Measurements from ENCODE around the gene USP5.
"Not testable (repeated sequence)": the region's sequence is repeated elsewhere in the genome, so short reads cannot be mapped to it uniquely, and the experiment has no call there.

USP5 gene

DNA sequence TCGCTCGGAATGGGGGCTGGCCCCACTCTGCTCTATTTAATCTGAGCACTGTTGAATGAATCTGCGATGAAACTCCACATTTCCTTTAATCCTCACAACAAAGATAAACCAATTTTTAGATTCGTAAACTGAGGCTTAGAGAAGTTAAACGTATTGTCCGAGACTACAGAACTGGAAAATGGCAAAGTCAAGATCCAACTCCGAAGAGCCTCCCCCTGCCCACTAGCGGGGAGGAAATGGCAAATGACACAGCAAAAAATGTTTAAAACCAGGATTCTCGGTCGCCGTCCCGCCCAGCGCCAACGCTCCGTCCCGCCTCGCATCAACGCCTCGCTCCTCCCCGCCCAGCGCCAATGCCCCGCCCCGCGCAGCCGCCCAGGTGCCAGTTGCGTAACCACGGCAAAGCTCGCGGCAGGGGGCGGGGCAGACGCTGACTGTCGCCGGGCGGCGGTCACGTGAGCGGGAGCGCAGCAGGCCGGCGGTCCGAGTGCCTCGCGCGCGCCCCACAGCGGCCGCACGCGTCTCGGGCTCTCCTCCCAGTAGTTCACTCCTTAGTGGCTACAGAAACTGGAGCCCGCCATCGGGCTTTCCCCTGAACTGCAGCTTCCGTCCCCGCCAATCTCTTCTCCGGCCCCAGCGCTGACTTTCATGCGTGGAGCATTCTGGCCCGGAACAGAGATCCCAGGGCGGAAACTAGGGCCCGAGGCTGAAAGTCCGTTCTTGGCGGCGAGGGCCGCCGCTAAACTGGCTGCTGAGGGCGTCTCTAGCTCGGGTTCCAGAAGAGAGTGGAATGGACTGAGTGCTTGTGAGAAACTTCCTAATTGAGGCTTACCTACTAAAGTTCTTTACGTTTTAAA is 39.1 kb downstream of the USP5 start:
- DNase-seq = peak; percentile 96

DNA sequence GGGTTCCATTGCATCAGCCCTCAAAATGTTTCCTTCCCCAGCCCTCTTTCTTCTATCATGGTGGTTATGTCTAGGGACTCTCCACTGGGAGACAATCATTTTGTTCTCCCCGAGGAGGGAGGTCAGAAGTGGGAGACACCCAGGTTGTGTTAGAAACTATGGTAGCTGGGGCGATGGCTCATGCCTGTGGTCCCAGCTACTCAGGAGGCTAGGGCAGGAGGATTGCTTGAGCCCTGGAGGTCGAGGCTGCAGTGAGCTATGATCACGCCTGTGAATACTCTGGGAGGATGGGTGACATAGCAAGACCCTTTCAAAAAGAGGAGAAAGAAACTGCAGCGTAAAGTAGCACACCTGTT is 39.7 kb downstream of the USP5 start:
- no peak for DNase-seq

DNA sequence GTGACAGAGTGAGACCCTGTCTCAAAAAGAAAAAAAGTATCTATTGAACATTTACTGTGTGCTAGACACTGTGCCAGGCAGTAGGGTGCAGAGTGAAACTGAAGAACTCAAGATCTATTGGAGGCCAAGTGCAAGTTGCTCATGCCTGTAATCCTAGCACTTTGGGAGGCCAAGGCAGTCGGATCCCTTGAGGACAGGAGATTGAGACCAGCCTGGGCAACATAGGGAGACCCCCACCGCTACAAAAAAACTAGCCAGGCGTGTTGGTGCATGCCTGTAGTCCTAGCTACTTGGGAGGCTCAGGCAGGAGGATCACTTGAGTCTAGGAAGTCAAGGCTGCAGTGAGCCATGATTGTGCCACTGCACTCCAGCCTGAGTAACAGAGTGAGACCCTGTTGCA is 40.7 kb downstream of the USP5 start:
- not testable (repeated sequence) for DNase-seq

DNA sequence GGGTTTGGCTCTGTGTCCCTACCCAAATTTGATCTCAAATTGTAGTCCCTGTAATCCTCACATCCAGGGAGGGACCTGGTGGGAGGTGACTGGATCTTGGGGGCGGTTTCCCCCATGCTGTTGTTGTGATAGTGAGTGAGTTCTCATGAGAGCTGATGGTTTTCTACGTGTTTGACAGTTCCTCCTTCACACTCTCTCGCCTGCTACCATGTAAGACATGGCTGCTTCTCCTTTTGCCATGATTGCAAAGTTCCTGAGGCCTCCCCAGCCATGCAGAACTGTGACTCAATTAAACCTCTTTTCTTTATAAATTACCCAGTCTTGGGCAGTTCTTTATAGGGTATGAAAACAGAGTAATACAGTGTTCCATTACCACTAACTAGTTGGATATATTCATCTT is 42.4 kb downstream of the USP5 start:
- DNase-seq = no peak

DNA sequence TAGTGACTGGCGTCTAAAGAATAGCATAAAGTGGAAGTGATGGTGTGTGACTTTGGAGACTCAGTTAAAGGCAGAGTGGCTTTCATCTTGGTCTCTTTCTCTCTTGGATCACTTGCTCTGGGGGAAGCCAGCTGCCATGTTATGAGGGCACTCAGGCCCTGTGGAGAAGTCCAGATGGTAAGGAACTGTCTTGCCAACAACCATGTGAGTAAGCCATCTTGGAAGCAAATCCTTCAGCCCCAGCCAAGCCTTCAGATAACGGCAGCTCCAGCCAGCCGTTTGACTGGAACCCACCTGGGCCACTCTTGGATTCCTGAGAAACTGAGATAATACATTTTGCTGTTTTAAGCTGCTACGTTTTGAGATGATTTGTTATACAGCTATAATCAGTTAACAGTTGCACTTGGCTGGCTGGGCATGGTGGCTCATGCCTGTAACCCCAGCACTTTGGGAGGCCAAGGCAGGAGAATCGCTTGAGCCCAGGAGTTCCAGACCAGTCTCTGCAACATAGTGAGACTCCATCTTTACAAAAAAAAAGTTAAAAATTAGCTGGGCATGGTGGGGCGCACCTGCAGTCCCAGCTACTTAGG is 45.0 kb downstream of the USP5 start:
- DNase-seq = no peak

DNA sequence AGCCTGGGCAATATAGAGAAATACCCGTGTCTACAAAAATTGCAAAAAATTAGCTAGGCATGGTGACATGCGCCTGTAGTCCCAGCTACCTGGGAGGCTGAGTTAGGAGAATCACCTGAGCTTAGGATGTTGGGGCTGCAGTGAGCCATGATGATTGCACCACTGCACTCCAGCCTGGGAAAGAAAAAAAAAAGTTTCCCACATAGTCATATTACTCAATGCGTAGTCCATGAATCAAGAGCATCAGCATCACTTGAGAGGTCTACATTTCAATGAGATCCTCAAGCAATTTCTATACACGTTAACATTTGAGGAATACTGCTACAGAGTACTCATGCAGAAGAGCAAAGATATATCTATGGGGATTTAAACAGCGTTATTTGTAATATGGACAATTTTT is 47.5 kb downstream of the USP5 start:
- DNase-seq = no peak

DNA sequence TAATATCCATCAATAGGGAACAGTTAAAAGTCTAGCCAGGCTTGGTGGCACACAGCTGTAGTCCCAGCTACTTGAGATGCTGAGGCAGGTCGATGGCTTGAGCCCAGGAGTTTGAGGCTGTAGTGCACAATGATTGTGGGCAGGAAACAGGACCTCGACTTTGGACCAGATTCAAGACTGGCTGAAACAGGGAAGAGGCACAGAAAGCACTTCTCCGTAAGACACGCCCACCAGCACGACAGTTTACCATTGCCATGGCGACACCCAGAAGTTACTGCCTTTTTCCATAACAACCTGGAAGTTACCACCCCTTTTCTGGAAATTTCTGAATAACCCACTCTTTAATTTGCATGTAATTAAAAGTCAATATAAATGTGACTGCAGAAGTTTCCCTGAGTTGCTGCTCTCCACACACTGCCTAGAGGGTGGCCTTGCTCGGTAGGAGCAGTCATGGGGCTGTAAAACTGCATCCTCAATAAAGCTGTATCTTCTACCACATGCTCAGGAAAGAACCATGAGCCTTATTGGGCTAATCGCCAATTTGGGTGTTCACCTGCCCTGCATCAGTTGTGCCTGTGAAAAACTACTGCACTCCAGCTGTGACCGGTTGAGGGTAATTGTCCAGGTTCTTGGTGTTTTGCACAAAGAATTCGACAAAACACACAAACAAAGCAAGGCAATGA is 48.0 kb downstream of the USP5 start:
- DNase-seq = peak; percentile 89

DNA sequence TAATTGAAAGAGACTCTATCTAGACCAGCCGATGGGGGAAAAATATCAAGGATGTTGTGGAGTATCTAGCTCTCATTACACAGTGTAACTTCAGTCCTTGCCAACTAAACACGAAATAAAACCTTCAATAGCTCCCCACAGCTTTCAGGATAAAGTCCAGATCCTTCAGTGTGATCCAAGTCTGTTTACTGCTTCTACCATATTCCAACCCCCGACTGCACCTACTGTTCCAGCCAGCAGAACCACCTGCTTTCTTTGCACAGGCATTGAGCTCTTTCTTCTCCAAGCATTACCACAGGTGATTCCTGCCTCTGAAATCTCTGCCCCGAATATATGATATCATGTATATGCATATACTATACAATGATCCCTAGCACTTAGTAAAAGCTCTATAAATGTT is 50.5 kb downstream of the USP5 start:
- no peak for DNase-seq

DNA sequence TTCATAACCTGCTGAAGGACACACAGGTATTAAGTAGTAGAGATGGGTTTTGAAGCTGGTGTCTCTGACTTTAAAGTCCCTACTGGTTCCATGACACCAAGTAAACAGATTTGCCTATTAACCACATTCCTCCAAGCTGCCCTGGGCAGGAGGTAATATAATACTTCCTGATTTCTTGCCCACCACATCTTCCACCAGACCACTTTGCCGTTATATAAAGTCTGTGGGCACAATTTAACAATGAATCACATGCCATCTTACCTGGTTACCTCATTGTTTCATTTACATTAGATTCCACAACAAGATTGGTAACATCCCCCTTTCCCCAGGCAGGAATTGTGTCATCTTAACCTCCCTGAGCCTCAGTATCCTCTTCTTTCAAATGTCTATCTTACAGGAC is 51.8 kb downstream of the USP5 start:
- DNase-seq = no peak

DNA sequence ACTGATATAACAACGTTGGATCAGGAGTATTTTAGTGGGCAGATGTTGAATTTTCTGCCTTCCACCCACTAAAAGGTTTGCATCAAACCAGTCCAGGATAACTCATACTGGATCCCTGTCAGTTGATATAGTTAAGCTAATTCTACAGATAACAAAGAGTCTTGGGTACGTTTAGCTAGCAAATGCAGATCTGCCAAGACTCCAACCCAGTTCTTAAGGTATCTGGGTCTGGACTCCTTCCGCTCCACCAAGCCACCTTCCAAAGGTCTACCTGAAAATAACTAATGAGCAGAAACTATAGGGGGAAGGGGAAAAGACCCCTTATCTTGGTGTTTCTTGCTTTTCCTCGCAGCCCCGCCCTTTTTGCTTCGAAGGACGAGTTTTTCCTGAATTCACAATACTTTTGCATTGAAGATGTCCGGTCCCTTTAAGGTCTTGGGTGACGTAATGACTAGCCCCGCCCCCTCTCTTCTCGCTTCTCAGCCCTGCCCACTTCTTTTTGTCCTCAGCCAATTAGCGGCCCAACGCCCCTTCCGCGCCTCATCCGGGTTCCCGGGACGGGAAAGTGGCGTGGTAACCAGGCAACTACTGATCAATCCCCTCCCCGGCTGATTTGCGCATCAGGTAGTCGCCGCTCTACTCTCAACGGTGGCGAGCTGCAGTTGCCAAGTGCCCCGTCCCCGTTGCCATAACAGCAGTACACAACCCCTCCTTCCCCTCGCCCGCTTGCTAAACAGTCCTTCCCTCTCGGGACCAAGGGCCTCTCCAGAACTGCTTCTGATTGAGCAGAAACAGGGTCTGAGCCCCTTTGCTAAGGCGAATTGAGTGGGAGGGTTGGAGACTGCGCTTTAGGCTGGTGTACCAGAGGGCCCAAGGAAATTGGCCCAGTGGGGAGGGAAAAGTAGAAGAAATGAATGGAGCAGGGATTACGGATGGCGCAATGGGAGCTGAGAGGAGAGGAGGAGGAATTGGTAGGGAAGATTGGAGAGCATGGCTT is 52.6 kb downstream of the USP5 start, which contains the start of gene LRRC23:
TSS of gene LRRC23 (plus strand) at position 543 of the 997 bp plus-strand sequence. CDS start 812 bp downstream, outside the sequence.
- peak; percentile 96 for DNase-seq

DNA sequence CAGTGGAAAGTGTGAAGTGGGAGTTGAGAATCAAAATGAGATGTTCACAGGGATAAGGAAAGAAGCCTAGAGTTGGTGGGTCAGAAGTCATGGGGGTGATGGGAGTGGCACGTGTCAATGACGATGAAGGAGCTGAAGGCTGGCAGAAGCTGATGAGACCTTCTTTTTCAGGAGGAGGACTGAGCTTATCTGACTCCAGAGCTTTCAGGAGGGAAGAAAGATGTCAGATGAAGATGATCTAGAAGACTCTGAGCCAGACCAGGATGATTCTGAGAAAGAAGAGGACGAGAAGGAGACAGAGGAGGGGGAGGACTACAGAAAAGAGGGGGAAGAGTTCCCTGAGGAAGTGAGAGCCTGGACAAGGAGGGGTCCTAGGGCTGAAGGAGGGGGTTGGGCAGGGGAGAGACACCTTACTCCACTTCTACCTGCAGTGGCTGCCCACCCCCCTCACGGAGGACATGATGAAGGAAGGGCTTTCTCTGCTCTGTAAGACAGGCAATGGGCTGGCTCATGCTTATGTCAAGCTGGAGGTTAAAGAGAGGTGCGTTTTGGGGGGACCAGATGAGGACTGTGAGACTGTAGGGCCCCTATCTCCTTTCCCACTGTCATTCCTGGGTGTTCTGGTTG is 53.6 kb downstream of the USP5 start:
- DNase-seq = no peak

DNA sequence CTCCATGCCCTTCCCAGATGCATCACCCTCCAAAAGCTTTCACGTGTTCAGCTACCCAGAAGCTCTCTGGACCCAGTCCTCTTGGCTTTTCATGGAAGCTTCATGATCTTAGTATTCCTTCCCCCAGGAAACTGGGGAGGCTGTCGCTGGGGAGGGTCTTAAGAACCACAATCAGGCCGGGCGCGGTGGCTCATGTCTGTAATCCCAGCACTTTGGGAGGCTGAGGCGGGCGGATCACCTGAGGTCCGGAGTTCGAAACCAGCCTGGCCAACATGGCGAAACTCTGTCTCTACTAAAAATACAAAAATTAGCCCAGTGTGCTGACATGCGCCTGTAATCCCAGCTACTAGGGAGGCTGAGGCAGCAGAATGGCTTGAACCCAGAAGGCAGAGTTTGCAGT is 56.2 kb downstream of the USP5 start:
- not testable (repeated sequence) for DNase-seq

DNA sequence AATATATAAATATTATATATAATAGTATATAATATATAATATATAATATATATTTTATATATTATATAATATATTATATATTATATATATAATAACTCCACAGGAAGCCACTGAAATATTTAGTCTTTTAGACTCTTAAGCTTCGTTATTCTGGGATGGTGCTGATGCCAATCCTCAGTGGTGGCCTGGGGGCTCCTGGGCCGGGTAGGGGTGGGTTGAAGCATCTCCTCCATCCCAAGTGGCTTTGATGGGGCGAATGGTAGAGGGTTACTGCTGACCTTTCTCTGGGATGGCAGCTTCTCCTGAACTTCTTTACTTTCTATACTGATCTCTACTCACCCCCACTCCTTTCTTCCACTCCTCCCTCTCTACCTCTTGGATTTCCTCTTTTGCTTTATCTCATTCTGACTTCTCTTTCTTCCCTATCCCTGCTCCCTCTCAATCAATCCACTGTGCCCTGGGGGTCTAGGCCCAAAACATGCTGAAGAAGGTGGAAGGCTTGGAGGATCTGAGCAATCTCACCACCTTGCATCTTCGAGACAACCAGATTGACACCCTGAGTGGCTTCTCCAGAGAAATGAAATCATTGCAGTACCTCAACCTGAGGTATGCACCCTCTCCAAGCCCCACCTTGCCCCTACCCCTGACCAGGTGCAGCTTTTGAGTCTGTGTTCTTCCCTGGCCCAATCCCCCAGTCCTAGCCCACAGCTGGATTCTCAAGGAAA is 57.6 kb downstream of the USP5 start:
- no peak for DNase-seq

DNA sequence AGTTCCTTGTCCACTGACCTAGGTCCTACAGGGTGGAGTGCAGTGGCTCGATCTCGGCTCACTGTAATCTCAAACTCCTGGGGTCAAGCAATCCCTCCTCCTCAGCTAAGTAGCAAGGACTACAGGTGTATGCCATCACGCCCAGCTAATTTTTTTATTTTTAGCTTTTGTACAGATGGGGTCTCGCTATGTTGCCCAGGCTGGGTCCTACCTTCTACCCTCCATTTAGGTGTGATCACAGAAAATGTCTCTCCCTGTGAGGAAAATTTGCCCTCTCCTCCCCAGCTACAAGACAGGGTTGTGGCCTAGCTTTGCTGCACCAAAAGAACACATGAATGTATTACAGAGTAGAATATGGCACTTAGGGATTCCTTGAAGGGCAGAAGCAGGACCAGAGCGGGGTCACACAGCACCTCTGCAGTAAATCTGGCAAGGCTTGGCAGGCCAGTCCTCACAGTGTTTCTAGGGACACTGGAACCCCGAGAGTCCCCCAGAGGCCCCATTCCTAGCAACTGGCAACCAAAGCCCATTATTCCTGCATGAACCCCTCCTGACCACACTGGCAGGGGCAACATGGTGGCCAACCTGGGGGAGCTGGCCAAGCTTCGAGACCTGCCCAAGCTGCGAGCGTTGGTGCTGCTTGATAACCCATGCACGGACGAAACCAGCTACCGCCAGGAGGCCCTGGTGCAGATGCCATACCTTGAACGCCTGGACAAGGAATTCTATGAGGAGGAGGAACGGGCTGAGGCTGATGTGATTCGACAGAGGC is 60.4 kb downstream of the USP5 start:
- no peak for DNase-seq

DNA sequence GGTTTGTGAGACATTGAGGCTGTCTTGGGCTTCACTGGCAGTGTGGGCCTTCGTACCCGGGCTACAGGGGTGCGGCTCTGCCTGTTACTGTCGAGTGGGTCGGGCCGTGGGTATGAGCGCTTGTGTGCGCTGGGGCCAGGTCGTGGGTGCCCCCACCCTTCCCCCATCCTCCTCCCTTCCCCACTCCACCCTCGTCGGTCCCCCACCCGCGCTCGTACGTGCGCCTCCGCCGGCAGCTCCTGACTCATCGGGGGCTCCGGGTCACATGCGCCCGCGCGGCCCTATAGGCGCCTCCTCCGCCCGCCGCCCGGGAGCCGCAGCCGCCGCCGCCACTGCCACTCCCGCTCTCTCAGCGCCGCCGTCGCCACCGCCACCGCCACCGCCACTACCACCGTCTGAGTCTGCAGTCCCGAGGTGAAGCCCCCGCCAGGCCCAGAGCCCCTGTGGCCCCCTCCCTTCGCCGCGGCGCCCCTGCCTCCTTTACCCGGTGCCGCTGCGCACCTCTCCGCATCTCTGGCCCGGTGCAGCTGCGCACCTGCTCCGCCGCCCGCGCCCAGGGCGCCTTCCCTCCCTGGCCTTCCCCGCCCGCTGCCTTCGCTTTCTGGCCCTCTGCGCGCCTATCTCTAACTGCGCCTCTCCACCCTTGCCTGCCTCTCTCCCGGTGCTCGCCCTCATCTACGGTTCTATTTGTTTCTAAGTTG is 62.4 kb downstream of the USP5 start, which contains the start of gene ENO2:
TSS of gene ENO2 (plus strand) at position 335 of the 701 bp plus-strand sequence. CDS start 1,253 bp downstream, outside the sequence.
- peak; percentile 44 for DNase-seq

DNA sequence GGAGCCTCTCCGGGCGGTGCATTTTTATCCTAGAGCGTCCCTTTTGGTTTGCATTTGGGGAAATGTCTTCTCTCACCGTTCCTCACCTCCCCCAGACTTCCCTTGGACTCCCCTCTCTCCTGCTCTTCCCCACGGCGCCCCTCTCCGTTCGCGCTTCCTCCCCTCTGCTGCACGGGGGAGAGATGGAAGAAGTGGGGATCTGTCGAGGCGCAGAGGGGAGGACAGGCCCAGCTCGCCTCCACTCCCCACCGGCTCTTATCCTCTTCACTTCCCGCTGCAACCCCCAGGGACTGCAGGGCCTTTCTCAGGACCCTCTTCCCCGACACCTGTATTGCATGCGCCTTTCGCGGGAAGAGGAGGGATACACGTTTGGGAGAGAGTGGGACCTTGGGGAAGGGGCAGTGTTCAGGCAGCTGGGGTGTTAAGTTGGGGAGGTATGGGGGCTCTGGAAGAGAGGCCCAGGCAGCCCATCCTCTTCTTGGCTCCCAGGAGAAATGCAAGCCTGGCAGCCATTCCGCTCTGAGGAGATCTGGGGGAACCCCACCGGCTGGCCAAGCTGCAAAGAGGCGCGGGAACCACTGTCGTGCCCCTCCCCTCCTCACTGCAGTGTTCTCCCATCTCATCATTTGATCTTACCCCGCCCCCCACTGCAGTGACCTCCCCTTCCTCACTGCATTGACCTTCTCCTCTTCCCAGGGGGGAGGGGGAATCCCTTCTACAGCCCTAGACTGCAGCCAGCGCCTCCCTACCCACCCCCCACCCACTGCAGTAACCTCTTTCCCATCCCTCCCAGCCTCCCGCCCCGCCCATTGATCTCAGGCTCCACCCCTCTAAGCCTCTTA is 63.2 kb downstream of the USP5 start:
- DNase-seq = peak; percentile 26

DNA sequence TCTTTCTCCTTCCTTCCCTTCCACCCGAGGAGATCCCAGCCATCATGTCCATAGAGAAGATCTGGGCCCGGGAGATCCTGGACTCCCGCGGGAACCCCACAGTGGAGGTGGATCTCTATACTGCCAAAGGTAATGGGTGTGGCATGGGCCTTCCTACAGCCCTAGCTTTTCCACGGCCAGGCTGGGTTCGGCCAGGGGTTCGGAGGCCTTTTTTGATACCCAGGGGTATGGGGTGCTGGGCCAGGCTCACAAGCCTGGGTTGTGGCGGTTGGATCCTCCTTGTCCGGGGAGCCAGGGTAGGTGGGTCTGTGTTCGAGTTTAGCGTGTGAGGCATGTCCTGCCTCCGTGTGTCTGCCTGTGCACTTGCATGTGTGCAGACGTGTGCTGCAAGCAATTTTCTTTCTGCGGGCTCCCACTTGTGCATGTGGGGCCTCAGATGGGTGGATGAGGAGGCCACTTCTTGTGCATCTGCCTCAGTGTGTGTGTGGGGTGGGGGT is 63.9 kb downstream of the USP5 start:
- no peak for DNase-seq

All from NCI-H2029 (cell line).